Urinary bladder (tissue), 4 donors: ENCODE results near the gene PAOX. TPM values are rescaled to one million over a fixed set of nuclear protein-coding genes. Genes with fewer than 3 reads are reported as not detected.
A peak's percentile ranks its signal among the peaks of the same experiment; 100 is the strongest.

Experiments used
- DNase-seq: peaks from one replicate; pipeline ENCODE4 v3.0.0-alpha.2; 2015; ENCODE audit errors: extremely low spot score
- H3K27ac ChIP-seq: one replicate; pipeline ENCODE4 v1.5.1; 2013; ENCODE audit warnings: low read depth, mild to moderate bottlenecking, moderate library complexity
- H3K36me3 ChIP-seq: one replicate; pipeline ENCODE4 v1.6.1; 2013; ENCODE audit warnings: mild to moderate bottlenecking, moderate library complexity; ENCODE audit not compliant: insufficient read depth
- H3K4me1 ChIP-seq: one replicate; pipeline ENCODE4 v1.6.1; 2013; ENCODE audit warnings: mild to moderate bottlenecking, moderate library complexity; ENCODE audit not compliant: insufficient read depth
- H3K4me3 ChIP-seq: one replicate; pipeline ENCODE4 v1.5.1; 2013; ENCODE audit warnings: low read depth, low read length
- WGBS: extraction: QIAGEN DNeasy Blood & Tissue Kit; methylation state at CpG from one replicate; pipeline ENCODE4 v1.1.7; 2013; 5-methylcytosine and 5-hydroxymethylcytosine counted together
- polyA plus RNA-seq: library from polyadenylated mRNA; stranded (reverse); fragments of 200-250 nt; gene quantifications from one replicate; pipeline ENCODE4 v1.2.3, GENCODE V29; 2013
- total RNA-seq: library from RNA; depleted of rRNA; stranded (reverse); fragments of >200 nt; gene quantifications from one replicate; pipeline ENCODE4 v1.2.3, GENCODE V29; 2014
- donor health status: healthy with polysubstance abuse.
- donor health status: healthy.

Gene PAOX
- total RNA-seq (4.3 TPM), polyA plus RNA-seq (8.9 TPM)

- Histone ChIP-seq H3K27ac (peak within 1 kb of the TSS; percentile 71), H3K4me3 (peak within 1 kb of the TSS; percentile 79), H3K4me1 (no peaks in the 10 kb centered on the region), H3K36me3 (no peaks in the 10 kb centered on the region)
- 3% methylated on average over 70 of the region's 78 CpGs for WGBS
- no peak for DNase-seq
Measured at GRCh38 chr10:133379152-133379800, at the start of gene PAOX. Gene PAOX (plus strand): TSS chr10:133379262. CDS start chr10:133379317, 55 bp downstream.

- H3K27ac ChIP-seq, result no peak overlapping the region
- peaks cover 2% of the 10 kb centered on the region for H3K4me1 ChIP-seq
- H3K4me3 ChIP-seq, result no peak overlapping the region
- H3K36me3 ChIP-seq, result no peaks in the 10 kb centered on the region
- DNase-seq, result peak; percentile 74
- WGBS, result 7% methylated on average over 37 of the region's 37 CpGs
Measured at GRCh38 chr10:133329491-133330202, 49.4 kb upstream of the PAOX start.

- DNase-seq, result no peak
- Histone ChIP-seq H3K4me3 (no peak overlapping the region), H3K4me1 (peaks cover 5% of the 10 kb centered on the region), H3K36me3 (no peaks in the 10 kb centered on the region), H3K27ac (no peak overlapping the region)
- 78% methylated on average over 30 of the region's 30 CpGs for WGBS
Measured at GRCh38 chr10:133332936-133333699, 45.9 kb upstream of the PAOX start.

- WGBS, result 15% methylated on average over 51 of the region's 51 CpGs
Measured at GRCh38 chr10:133334503-133335245, 44.4 kb upstream of the PAOX start.

GRCh38 chr10:133335246-133336117 is 43.6 kb upstream of the PAOX start:
- peak; percentile 37 for DNase-seq
- Histone ChIP-seq H3K4me3 (peak overlapping the region; percentile 34), H3K27ac (no peak overlapping the region), H3K36me3 (no peaks in the 10 kb centered on the region), H3K4me1 (peaks cover 5% of the 10 kb centered on the region)
- 2% methylated on average over 75 of the region's 75 CpGs for WGBS

More at GRCh38 chr10:133334503-133335245, 44.4 kb upstream of the PAOX start:
- Histone ChIP-seq H3K36me3 (no peaks in the 10 kb centered on the region), H3K4me3 (peak overlapping the region; percentile 34), H3K4me1 (peaks cover 5% of the 10 kb centered on the region), H3K27ac (no peak overlapping the region)
- DNase-seq, result no peak

- DNase-seq, result no peak
- Histone ChIP-seq H3K27ac (no peak overlapping the region), H3K36me3 (no peaks in the 10 kb centered on the region), H3K4me1 (peaks cover 5% of the 10 kb centered on the region), H3K4me3 (peak overlapping the region; percentile 34)
- 7% methylated on average over 41 of the region's 41 CpGs for WGBS
Measured at GRCh38 chr10:133336118-133336576, 42.9 kb upstream of the PAOX start.

- no peak for DNase-seq
- peaks cover 5% of the 10 kb centered on the region for H3K4me1 ChIP-seq
- WGBS, result 15% methylated on average over 63 of the region's 63 CpGs
- H3K36me3 ChIP-seq, result no peaks in the 10 kb centered on the region
- H3K4me3 ChIP-seq, result peak within 1 kb of the TSS; percentile 34
- H3K27ac ChIP-seq, result no peak within 1 kb of the TSS
Measured at GRCh38 chr10:133336577-133337369, 42.3 kb upstream of the PAOX start, which contains the start of gene CALY. Gene CALY (minus strand): TSS chr10:133336896. CDS start chr10:133328989, 7,907 bp downstream.

GRCh38 chr10:133337370-133337725 is 41.7 kb upstream of the PAOX start:
- Histone ChIP-seq H3K27ac (no peak overlapping the region), H3K4me1 (peaks cover 5% of the 10 kb centered on the region), H3K4me3 (no peak overlapping the region), H3K36me3 (no peaks in the 10 kb centered on the region)
- 84% methylated on average over 3 of the region's 3 CpGs for WGBS
- no peak for DNase-seq

GRCh38 chr10:133338080-133339071 is 40.7 kb upstream of the PAOX start:
- H3K4me1 ChIP-seq, result peaks cover 5% of the 10 kb centered on the region
- no peak overlapping the region for H3K4me3 ChIP-seq
- WGBS, result 89% methylated on average over 10 of the region's 10 CpGs
- DNase-seq, result no peak
- no peaks in the 10 kb centered on the region for H3K36me3 ChIP-seq
- no peak overlapping the region for H3K27ac ChIP-seq

GRCh38 chr10:133339708-133340380 is 39.2 kb upstream of the PAOX start:
- no peak for DNase-seq
- H3K4me3 ChIP-seq, result no peak overlapping the region
- peaks cover 5% of the 10 kb centered on the region for H3K4me1 ChIP-seq
- H3K36me3 ChIP-seq, result no peaks in the 10 kb centered on the region
- WGBS, result 91% methylated on average over 13 of the region's 13 CpGs
- no peak overlapping the region for H3K27ac ChIP-seq
